ES-I3 (cell line): ENCODE measurements around the gene DPH2.

Experiments
- H3K36me3 ChIP-seq: 2 replicates; pipeline ENCODE4 v1.6.1; 2013; ENCODE audit warnings: mild to moderate bottlenecking, low read length, control low read depth, moderate library complexity; ENCODE audit not compliant: insufficient read depth
- H3K4me1 ChIP-seq: 2 replicates; pipeline ENCODE4 v1.6.1; 2013; ENCODE audit warnings: mild to moderate bottlenecking, control low read depth, low read length; ENCODE audit not compliant: insufficient read depth
- H3K9ac ChIP-seq: 2 replicates; pipeline ENCODE4 v1.6.1; 2013; ENCODE audit warnings: low read depth, mild to moderate bottlenecking, low read length, moderate library complexity
- H3K9me3 ChIP-seq: 2 replicates; pipeline ENCODE4 v1.6.1; 2013; ENCODE audit warnings: mild to moderate bottlenecking, low read length, moderate library complexity; ENCODE audit not compliant: control insufficient read depth, insufficient read depth

DPH2 gene

DNA sequence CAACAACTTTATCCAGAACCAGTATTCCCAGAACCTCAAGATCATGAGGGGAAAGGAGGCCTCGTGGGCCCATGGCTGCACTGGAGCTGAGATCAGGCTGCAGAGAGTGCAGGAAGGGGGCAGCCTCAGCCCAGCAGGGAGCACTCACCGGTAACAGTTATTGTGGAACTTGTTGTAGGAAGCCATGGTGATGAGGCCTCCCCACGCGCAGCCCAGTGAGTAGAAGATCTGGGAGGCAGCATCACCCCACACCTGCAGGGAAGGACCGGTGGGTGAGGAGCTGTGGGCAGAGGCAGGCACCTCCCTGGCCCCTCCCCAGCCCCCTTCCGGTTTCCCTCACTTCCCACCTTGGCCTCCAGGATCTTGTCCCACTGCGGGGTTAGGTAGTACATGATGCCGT is 32.4 kb downstream of the DPH2 start:
- Histone ChIP-seq H3K36me3 (no peaks in the 10 kb centered on the region), H3K9me3 (no peaks in the 10 kb centered on the region), H3K4me1 (no peaks in the 10 kb centered on the region), H3K9ac (no peak overlapping the region)

DNA sequence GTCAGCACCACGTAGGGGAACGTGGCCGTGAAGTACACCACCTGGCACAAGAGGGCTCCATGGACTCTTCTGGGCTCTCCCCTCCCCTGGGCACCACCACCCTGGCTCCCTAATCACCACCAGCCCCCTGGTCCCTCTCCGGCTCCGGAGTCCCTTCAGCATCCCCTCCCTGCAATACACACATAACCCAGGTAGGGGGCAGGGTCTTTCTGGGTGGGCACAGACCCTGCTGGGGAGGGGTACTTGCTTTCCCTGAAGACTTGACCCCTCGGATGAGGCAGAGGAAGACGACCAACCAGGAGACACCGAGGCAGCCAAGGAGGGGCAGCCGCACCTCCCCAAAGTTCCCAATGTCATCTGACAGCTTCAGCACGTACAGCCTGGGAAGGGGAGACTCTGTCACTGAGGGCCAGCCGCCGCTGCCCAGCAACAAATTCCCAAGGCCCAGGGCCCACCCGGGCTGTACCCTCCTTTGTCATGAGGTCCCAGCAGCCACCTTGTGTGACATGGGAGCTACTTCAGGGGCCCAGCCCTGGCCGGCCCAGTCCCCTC is 32.9 kb downstream of the DPH2 start:
- no peak overlapping the region for H3K9ac ChIP-seq
- H3K9me3 ChIP-seq = no peaks in the 10 kb centered on the region
- no peaks in the 10 kb centered on the region for H3K36me3 ChIP-seq
- H3K4me1 ChIP-seq = no peaks in the 10 kb centered on the region

- no peaks in the 10 kb centered on the region for H3K9me3 ChIP-seq
- peaks cover 7% of the 10 kb centered on the region; the same call in 1 of the 2 replicates for H3K4me1 ChIP-seq
- no peaks in the 10 kb centered on the region for H3K36me3 ChIP-seq
- H3K9ac ChIP-seq = no peak overlapping the region
Measured at GRCh38 chr1:44008259-44008658, 38.4 kb downstream of the DPH2 start.

DNA sequence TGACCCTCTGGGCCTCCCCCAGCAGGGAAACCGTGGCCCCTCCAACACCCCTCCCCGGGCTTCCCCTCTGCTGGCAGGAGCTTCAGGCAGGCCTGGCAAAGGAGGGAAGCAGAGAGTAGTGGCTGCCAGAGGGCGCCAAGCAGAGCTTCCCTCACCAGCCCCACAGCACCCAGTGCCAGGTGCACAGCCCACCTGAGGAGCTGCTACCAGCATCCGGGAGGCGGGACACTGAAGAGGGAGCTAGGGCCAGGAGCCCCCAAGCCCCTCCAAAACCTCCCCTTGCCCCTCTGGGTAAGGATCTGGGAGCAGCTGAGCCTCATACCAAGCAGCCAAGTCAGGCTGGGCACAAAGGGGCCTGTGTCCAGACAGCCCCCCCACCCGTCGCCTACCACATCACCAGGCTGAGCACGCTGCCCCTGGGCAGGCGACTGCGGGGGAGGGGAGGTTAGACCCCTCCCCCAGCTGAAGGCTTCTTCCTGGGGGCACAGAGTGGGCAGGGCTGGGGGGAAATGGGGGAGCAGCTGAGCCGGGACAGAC is 41.2 kb downstream of the DPH2 start:
- Histone ChIP-seq H3K9ac (no peak overlapping the region), H3K9me3 (no peaks in the 10 kb centered on the region), H3K4me1 (peaks cover 7% of the 10 kb centered on the region; the same call in 1 of the 2 replicates), H3K36me3 (no peaks in the 10 kb centered on the region)

DNA sequence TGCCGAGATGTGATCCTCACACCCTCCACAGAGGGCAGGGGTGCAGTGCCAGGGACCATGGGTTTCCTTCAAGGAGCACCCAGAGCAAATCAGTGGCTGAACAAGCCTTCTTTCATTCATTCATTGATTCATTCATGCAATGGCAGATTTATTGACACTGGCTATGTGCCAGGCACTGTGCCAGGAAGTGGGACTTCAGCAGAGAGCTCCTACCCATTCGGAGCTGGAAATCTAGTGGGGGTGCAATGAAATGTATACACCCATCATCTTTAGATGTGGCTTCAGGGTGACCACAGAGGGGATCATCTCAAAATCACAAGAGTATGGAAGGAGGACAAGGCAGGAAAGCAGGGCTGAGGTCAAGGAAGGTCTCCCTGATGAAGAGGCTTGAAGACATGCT is 42.6 kb downstream of the DPH2 start:
- H3K9me3 ChIP-seq = no peaks in the 10 kb centered on the region
- no peaks in the 10 kb centered on the region for H3K36me3 ChIP-seq
- H3K9ac ChIP-seq = no peak overlapping the region
- peaks cover 7% of the 10 kb centered on the region; the same call in 1 of the 2 replicates for H3K4me1 ChIP-seq

GRCh38 chr1:44012941-44013609 is 43.3 kb downstream of the DPH2 start:
- Histone ChIP-seq H3K9me3 (no peaks in the 10 kb centered on the region), H3K36me3 (no peaks in the 10 kb centered on the region), H3K9ac (no peak overlapping the region), H3K4me1 (peaks cover 7% of the 10 kb centered on the region; the same call in 1 of the 2 replicates)

- H3K4me1 ChIP-seq = peaks cover 7% of the 10 kb centered on the region; the same call in 1 of the 2 replicates
- no peak overlapping the region for H3K9ac ChIP-seq
- H3K36me3 ChIP-seq = no peaks in the 10 kb centered on the region
- no peaks in the 10 kb centered on the region for H3K9me3 ChIP-seq
Measured at GRCh38 chr1:44013949-44014348, 44.1 kb downstream of the DPH2 start.

DNA sequence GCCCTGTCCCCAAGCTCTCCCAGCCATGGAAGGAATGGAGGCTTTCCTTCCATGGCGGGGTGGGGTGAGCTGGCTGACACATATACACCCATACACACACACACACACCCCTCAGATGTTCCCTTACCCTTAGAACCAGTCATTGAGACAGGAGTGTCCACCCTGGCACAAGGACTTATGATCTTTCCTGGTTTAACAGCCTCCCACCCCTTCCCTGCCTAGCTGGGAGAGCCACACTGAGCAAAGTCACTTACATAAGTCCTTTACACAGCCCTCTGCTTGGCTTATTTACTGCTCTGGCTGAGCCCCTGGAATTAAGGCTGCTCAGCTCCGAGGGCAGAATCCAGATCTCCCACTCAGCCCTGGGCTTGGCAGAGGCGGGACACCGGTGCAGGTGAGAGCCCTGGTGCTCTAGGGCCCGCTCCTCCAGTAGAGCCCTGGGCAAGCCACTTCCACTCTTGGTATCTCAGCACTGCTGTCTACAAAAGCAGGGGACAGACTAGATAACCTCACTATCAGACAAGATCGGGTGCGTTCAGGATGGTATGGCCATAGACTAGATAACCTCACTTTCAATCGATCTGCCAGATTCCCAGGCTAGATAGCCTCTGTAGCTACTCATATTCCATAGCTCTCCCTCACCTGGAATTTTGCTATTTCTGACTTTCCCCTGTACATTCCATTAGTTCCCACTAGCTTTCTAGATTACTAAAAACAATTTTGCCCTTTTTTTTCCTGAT is 44.7 kb downstream of the DPH2 start:
- H3K9me3 ChIP-seq = no peaks in the 10 kb centered on the region
- no peaks in the 10 kb centered on the region for H3K36me3 ChIP-seq
- peaks cover 7% of the 10 kb centered on the region; the same call in 1 of the 2 replicates for H3K4me1 ChIP-seq
- H3K9ac ChIP-seq = no peak overlapping the region

GRCh38 chr1:44015206-44015605 is 45.4 kb downstream of the DPH2 start:
- Histone ChIP-seq H3K36me3 (no peaks in the 10 kb centered on the region), H3K9me3 (no peaks in the 10 kb centered on the region), H3K9ac (no peak overlapping the region), H3K4me1 (peaks cover 7% of the 10 kb centered on the region; the same call in 1 of the 2 replicates)

DNA sequence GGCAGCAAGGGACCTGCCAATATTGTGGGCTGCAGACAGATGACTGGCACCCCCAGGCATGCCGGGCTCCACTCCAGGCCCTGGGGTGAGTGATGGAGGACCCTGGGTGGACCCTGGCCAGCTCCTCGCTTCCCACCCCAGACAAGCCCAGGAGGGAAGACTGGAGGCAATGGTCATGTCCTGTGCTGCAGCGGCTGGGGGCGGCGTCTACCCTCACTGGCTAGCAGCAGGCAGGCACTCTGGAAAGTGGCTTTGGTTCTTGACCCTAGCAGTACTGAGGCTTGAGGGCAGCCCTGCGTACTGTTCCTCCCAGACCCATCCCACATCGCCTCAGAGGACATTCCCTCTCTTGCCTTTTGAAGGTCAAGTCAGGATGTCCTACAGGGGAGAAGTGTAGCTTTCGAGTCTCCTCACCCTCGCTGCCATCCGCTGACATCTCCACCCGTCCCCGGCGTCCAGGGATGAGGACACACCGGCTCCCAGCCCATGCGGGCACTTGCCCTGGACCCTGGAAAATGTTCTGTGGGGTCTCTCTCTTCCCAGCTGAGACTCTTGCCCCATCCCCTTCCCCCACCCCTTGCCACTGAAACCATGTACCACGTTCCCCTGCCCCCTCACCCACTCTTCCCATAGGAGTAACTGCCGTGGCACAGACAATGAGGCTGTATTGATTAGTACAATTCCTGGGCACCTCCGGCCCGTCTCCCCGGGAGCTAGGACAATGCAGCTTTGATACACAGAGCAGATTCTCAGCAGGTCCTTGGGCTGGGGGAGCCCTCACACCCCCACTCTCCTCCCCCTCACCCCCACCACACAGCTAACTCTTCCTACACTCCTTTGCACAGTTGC is 46.5 kb downstream of the DPH2 start:
- no peak overlapping the region for H3K9ac ChIP-seq
- H3K4me1 ChIP-seq = peaks cover 7% of the 10 kb centered on the region; the same call in 1 of the 2 replicates
- no peaks in the 10 kb centered on the region for H3K9me3 ChIP-seq
- no peaks in the 10 kb centered on the region; the same call in 1 of the 2 replicates for H3K36me3 ChIP-seq

- Histone ChIP-seq H3K4me1 (0 out of 2 replicates have a peak, but pooled peaks cover under 1% of the 10 kb centered on the region), H3K36me3 (no peaks in the 10 kb centered on the region; the same call in 1 of the 2 replicates), H3K9ac (no peak overlapping the region), H3K9me3 (no peaks in the 10 kb centered on the region)
Measured at GRCh38 chr1:44016890-44017400, 47.1 kb downstream of the DPH2 start.

- Histone ChIP-seq H3K4me1 (no peaks in the 10 kb centered on the region), H3K9ac (no peak overlapping the region), H3K9me3 (no peaks in the 10 kb centered on the region), H3K36me3 (no peaks in the 10 kb centered on the region; the same call in 1 of the 2 replicates)
Measured at GRCh38 chr1:44019466-44019948, 49.7 kb downstream of the DPH2 start.

GRCh38 chr1:44020464-44020863 is 50.7 kb downstream of the DPH2 start:
- Histone ChIP-seq H3K36me3 (no peaks in the 10 kb centered on the region; the same call in 1 of the 2 replicates), H3K4me1 (no peaks in the 10 kb centered on the region), H3K9ac (no peak overlapping the region), H3K9me3 (no peaks in the 10 kb centered on the region)
